HG03066 (cell line): Measurements from ENCODE around the gene THRAP3.

Experiments used
- ATAC-seq: cut with Tn5 transposase; IDR thresholded peaks from one replicate; pipeline ENCODE4 v1.9.1; 2021; ENCODE audit warnings: low read depth; ENCODE audit not compliant: unreplicated experiment

Gene THRAP3

DNA sequence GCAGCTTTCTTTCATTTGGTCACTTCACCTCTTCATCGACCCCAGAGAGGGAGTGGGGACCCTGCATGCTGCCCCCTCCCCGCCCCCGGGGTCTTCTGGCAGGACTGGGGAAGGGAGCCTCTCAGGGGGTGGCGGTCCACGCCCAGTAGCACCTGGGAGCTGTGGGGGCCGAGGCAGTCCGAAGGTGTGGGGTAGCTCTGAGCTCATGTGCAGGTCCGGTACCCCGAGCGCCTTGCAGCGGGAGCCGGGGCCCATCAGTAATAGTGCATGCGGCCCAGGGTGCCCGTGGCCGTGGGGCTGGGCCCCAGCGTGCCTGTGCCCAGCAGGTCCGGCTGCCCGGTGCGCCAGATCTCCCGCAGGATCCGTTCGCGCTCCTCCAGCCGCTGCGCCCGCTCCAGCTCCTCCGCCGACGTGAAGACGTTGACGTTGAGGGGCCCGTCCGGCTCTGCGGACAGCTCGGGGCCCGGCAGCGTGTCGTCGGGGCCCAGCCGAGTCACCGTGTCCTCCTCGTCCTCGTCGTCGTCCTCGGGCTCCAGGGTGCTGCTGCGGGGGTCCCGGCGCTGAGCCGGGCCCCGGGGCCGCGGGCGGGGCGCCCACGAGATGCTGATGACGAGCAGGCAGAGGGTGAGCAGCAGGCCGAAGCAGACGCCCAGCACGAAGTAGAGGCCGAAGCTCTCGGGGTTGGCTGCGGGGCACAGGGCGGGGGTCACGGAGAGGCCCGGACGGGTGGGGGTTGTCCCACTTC is 98.0 kb downstream of the THRAP3 start:
- ATAC-seq: no peak

DNA sequence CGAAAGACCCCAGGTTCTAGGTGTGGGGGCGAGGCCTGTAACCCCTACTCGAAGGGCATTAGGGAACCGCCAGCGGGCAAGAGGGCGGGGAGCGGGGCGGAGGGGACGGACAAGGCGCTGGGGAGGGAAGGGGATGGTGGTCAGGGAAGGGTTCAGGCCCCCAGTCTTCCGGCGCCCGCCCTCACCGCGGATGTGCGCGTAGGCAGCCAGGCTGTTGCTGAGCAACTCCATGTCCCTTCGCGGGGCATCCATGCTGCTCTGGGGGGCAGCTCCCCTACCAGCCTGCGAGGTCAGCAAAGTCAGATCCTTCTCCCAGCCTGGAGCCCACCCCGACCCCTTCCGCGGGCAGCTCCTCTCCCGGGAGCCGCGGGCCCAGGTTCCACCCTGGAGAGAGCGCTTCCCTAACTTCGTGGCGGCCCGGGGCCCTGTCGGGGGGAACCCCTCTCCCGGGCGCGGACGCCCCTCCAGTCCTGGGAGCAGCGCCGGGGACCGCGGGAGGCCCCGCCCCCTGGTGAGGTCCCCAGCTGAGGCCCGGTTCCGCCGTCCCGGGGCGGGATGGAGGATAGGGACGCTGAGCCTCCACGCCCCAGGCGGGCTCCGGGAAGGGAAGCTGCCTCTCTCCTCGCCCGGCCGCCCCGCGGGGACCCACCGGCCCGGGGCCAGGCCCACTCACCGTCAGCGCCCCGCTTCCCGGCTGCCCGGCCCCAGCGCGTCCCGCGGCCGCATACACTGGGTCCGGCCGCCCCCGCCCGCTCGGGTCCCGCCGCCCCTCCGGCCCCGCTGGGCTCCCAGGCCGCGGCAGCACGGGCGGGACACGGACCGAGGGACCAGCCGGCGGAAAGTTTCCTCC is 98.8 kb downstream of the THRAP3 start:
- peak; percentile 22 for ATAC-seq

DNA sequence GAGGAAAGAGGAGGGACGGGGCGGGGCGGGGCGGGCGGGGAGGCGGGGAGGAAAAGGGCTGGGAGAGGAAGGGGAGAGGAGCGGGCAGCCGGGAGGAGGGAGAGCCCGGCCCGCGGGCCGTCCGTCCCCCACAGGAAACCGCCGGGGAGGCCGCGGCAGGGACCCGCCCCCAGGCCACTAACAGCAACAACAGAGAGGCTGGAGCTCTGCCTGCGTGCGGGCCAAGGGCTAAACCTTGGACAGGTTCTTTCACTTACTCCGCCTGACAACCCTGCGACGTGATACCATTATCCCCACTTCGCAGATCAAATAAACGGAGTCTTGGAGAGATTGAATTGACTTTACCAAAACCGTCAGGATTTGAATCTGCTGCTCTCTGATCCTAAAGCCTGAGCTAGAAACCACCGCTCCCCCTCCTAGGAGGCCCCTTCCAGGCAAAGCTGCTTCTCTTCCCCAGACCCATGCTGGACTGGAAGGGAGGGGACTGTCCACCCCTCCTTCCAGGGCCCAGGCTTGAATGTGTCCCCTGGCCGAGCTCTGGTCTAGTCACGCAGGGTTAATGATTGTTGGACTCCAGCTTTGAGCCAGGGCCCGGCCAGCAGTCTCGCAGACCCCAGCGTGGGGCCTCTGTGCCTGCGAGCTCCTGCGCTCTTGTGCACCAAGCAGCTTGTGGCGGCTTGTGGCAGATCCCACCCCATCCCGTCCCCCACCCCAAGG is 99.6 kb downstream of the THRAP3 start, which contains the start of gene EVA1B:
Gene EVA1B, minus strand, starts transcription at position 10 of the 717 bp plus-strand sequence. CDS start 608 bp downstream, outside the sequence.
- ATAC-seq: peak; percentile 44

DNA sequence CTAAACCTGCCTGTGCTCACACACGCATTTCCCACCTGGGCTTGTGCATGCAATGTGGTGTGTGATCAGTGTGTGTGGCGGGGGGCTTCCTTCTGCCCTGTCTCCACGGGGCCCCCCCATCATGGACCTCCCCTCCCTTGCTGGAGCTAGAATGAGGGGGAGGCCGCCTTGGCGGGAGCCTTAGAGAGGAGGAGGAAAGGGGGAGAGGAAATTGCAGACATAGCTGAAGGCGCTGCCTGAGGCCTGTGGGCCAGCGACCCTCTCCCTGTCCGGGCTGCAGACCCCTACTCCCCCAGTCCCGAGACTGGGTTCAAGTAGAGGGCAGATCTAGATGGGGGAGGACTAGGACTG is 100.1 kb downstream of the THRAP3 start:
- no peak for ATAC-seq

DNA sequence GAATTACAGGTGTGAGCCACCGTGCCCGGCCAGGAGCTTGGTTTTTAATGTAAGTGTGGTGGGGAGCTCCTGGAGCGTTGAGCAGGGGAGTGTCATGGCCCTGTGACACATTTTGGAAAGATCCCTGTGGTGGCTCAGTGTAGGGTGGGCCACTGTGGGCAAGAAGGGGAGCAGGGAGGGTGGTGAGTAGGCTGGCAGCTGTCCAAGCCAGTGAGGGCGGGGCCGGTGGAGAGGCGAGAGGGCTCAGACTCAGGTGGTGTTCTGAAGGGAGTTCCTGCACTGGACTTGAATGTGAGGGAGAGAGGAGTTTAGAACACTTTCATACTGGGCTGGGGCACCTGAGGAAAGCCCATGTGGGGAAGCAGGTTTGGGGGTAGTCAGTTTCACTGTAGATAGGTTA is 102.3 kb downstream of the THRAP3 start:
- ATAC-seq: no peak

DNA sequence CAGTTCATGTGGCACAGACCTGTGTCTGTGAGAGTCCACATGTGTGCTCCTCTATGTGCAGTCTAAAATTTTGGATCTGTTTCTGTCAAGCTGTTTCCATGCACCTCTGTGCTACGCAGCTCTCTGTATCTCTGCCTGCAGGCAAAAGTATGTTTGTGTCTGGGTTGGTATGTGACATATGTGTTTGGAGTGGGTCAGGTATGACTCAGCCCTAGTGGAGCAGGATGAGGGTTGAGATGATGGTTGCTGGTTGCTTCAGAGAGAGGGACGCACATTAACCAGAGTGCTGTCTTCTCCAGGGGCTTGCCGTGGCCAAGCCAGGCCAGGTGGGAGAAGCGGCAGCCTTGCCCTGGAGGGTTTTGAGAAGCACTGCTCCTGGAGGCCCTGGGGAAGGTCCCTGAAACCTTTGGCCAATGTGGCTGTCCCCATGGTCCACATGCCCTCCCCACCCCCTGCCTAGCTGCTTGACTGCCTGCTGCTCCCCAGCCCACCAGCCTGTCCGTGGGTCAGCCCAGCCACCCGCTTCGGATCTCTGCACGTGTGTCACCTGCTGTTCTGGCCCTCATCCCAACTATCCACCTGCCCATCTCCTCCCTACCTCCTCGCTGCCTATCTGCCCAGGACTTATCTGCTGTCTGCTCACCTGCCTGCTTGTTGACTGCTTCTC is 103.3 kb downstream of the THRAP3 start:
- no peak for ATAC-seq

DNA sequence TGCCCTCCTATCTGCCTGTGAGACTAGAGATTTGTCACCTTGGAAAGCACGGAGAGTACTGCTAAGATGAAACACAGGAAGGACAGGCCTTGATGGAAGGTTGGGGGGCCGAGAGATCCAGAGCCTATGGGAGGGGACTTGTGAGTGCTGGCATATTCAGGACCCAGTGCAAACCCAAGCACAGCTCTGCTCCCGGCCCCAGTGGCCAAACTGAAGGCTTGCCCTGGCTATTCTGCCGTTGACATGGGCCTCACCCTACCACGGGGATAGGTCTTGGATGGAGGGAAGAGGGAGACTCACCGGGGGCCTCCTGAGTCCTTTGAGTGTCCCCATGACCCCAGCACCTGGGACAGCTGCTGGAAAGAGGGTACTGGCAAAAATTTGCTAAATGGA is 103.8 kb downstream of the THRAP3 start:
- no peak for ATAC-seq

DNA sequence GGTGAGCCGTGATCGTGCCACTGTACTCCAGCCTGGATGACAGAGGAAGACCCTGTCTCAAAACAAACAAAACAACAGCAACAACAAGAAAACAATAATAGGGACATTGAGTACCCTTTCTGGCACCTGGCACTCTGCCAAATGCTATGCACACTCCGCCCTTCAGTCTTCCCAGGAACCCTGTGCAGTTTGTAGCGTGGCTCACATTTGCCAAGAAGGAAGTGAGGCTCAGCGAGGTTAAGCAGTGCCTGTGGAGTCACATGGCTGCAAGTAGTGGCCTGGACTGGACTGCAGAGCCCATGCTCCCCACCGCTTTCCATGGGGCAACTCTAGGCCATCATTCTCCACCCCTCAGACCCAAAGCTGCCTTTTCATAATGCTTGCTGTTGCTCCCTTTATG is 104.5 kb downstream of the THRAP3 start:
- ATAC-seq: no peak

DNA sequence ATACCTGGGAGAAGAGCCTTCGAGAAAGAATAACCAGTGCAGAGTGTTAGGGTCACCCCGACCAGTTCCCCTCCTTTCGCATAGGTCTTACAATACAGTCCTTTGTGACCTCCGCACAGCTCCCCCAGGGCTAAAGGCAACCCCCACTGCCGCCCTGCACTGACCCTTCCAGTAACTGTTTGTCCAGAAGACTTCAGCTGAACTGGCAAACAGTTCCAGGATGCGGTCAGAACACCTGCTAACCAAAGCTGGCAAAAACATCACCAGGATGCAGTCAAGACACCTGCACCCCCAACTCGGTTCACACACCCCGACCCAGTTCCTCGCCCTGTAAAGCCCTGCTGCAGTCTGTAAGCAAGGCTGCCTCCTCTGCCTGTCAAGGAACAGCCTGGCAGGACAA is 105.6 kb downstream of the THRAP3 start:
- no peak for ATAC-seq

DNA sequence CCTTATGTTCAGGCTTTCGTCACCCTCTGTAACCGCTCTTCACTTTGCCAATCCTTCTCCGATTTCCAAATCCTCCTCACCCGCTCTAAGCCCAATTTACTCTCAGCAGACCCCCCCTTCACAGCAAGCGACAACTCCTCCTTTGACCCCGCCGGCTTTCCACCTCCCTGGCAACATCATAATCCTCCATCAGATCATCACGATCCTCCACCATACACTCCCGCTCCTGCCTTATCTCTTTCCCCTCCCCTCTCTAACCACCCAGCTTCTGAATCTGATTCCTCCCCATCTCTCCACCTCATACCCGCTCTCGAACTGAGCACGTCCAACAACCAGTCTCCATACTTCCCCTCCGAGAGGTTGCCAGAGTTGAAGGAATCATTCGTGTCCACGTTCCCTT is 106.7 kb downstream of the THRAP3 start:
- ATAC-seq: no peak

DNA sequence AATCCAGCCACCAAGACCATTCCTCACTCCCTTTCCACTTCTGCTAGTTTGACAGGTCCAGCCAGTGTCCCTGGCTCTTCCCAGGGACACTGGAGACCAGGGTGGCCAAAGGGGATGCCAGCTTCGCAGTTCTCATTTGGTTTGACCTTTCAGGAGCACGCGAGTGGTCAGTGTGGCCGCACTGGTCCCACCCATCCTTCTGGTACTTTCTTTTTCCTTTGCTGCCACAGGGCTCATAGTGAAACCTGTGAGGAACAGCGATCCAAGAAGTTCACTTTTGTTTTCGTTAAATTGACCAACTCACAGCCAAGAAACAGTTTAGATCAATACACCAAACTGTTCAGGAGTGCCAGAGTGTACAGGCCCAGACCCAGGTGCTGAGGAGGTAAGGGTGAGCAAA is 113.6 kb downstream of the THRAP3 start:
- ATAC-seq: no peak

DNA sequence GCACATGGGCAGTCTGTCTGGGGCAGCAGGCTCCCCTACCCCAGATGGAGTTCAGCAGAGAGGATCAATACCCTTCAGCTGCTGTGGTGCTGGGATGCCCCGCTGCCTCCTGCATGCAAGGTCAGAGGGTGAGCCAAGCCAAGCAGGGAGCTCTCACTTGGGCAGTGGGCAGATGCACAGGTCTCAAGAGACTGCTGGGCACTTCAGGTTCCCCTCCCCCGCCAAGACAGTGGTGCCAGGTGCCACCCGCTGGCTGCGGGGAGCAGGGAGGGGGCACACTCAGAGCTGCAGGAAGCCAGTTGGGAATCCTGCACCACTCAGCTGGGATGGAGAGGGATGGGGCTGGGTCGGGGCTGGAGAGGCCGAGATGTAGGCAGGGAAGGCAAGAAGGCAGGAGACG is 115.0 kb downstream of the THRAP3 start:
- no peak for ATAC-seq

DNA sequence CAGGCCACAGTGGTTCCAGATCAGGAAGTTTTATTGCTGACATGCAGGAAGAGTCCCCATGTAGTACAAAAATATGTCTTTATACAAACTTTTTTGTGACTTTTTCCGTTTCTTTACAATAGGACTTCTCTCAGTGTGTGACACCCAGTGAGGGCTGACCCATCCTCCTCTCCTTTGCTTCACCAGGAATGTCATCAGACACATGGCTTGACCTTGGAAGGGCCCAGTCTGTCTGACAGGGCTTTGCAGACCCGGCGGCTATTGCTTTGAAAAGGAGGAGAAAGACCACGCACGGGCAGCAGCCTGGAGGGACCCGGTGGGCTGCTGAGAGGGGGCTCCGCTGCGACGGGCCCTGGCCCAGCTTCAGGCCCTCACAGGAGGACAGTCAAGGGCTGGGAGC is 115.4 kb downstream of the THRAP3 start:
- ATAC-seq: no peak

DNA sequence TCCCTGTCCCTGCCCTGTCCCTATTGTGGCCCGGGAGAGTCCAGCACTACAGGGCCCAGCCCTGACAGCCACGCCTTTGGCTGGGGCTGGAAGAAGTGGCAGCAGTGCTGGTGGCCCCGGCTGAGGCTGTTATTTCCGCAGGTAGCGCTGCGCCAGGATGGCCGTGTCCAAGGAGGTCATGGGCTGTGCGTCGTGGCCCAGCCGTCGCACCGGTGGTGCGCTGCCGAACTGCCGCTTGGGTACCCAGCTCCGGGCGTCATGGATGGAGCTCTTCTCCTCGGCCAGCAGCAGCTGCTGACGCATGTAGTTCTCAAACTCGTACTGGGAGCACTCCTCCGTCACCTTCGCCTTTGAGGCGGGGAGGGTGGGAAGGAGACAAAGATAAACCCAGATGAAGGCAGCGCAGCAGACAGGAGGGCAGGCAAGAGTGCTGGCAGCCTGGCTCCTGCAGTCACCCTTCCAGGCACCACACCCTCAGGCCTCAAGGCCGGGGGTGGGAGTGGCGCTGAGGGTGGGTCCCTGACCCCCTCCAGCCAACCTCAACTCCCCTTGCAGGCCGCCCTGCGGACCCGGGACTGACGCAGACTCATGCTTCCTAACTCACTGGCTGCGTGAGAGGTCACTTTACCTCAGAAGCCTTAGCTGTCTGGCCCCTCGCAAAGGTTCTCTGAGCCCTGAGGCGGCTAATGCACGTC is 117.5 kb downstream of the THRAP3 start:
- no peak for ATAC-seq

DNA sequence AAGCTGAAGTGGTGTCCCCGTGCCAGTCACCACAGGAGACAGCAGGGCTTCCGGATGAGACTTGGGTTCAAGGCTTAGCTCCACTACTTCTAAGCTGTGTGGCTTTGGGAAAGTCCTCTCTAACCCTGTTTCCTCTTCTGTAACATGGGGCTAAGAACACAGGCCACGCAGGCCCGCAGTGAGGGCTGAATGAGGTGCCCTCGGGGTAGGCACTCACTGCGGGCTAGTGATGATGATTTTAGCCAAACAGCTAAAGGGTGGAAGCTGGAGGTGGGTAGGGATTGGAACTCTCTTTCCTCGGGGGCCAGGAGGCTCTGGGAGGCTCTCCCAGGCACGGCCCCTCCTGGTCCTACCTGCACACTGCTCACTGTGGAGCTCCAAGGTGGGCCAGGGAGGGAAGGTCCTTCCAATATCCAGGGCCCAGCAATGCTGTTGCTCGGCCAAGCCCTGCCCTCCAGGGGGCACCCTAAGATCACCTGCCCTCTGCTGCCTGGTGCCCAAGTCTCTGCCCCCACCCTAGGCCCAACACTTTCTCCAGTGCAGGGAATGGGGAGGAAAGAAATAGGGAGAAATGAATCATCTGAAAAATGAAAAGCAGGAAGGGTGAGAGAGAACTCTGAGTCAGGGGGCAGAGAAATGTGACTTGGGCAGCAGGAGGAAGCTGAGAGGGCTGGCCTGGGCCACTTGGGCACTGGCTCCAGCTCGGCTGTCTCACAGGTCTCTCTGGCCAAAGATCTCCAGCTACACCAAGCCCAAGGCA is 118.4 kb downstream of the THRAP3 start:
- no peak for ATAC-seq

DNA sequence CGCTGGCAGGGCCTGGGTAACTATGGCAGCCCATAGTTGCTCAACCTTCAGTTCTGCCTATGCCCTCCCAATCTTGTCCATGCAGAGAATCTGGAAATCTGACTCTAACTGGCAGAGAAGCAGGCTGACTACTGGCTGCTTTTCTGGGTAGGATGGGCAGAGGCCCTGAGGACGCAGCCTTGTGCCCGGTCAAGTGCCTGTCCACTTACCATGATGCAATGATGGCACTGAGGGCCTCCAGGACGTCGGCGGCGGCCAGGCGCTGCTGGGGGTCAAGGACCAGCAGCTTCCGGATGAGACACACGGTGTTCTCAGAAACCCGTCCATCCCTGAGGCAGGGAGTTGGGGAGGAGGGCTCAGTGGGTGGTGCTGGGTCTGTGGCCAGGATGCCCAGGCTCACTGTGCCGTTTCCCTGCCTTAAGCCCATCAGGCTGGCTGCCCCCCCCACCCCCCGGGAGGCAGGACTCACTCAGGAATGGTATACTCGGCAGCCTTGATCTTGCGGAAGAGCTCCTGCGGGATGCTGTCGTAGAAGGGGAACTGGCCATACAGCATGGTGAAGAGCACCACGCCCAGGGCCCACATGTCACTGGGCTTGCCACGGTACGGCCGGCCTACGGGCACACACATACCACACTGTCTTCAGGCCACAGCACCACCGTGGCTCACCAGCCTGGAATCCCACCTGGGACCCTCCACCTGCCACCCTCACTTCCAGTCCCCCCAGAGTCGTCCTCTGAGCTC is 119.6 kb downstream of the THRAP3 start:
- ATAC-seq: no peak

DNA sequence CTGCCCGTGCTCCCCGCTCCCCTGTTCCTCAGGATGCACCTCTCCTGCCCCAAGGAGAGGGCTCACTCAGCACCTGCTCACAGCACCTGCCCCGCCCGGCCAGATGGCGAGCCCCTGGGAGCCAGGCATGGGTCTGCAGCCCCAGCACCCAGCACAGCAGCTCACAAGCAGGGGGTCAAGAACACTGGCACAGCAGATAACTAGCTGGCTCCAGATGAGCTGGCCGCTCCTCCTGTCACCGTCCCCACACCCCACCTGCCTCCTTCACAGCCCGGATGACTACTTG is 120.1 kb downstream of the THRAP3 start:
- no peak for ATAC-seq

DNA sequence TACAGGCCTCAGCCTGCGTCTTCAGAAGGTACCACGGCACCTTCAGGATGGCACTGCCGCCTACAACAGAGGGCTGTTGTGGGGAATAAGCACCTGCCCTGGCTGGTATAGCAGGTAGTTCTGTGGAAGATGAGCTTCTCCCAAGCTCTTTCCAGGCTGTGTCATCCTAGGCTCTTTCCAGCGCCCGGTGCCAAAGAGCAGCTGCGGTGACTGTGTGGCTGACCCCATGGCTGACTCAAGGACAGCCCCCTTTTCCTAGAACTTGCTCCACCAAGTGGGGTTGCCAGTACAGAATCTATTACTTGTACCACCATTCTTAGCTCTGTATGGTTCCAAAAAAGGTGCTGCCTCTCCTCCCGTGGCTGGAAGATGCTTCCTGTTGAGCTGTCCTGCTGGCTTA is 121.1 kb downstream of the THRAP3 start:
- no peak for ATAC-seq

DNA sequence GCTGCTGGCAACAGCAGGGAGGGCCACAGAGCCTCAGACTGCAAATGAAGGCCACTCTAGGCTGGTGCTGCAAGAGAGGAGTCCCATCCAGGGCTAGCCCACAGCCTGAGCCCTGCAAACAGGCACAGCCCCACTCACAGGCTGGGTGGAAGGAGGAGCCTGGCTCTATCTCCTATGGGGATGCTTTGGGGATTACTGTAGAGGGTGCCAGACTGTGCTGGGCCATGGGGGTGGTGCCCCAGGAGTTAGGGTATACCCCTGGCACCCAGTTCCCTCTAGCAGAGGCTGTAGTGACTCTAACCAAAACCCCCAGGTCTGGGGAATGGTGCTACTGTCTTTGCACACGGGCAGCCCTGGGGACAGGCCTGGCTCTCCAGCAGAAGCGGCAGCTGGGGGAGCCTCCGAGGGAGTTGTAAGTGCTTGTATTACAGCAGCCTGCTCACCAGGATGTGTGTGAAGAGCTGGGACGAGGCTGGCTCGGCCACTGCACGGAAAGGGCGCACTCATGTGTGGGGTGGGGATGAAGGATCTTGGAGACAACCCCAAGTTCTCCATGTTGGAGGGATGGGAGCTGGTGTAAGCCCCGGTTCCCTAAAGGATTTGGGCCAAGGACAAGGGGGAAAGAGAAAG is 122.6 kb downstream of the THRAP3 start:
- ATAC-seq: no peak
